ENCODE results near the gene B3GNT5. TPM values are rescaled to one million over a fixed set of nuclear protein-coding genes. Genes with fewer than 3 reads are reported as not detected.

B3GNT5 gene
- total RNA-seq, 1 experiment from 2014 or later: 25.3 TPM

- intact Hi-C loops (cut with micrococcal nuclease; ENCODE audit: unreplicated experiment): no loop called here
- no peak for TF ChIP-seq EZH2 (IDR thresholded peaks at IDR 0.05; ENCODE audit: borderline replicate concordance, low read depth, low read length, poor library complexity, severe bottlenecking)
- no peak for TF ChIP-seq CTCF (conservative IDR thresholded peaks at IDR 0.05; ENCODE audit: low read depth, low read length)
- ChIA-PET CTCF (no interaction called here), POLR2A (ENCODE audit: low non-redundant PET) (no interaction called here)
- H3K4me3 ChIP-seq (ENCODE audit: low read depth, low read length, poor library complexity, severe bottlenecking): no peak overlapping the region
- H3K4me1 ChIP-seq (ENCODE audit: insufficient read depth, low read length, poor library complexity, severe bottlenecking): peaks cover 1% of the 10 kb centered on the region
- no peaks in the 10 kb centered on the region for H3K36me3 ChIP-seq (ENCODE audit: insufficient read depth, low read length, poor library complexity, severe bottlenecking)
- peaks cover 8% of the 10 kb centered on the region for H3K9me3 ChIP-seq (ENCODE audit: low read depth, low read length, poor library complexity, severe bottlenecking)
- no peak for DNase-seq (ENCODE audit: low spot score)
- H3K27ac ChIP-seq (ENCODE audit: low read depth, low read length, poor library complexity, severe bottlenecking): no peak overlapping the region
- BruUV-seq (replicated peaks): no TSS peak
- H3K27me3 ChIP-seq (replicated peaks; ENCODE audit: insufficient read depth, low read depth, low read length, poor library complexity): no peaks in the 10 kb centered on the region
Observed at GRCh38 chr3:183244219-183244618, 8.8 kb upstream of the B3GNT5 start.

- no peak overlapping the region for H3K27ac ChIP-seq (ENCODE audit: low read depth, low read length, poor library complexity, severe bottlenecking)
- H3K9me3 ChIP-seq (ENCODE audit: low read depth, low read length, poor library complexity, severe bottlenecking): peaks cover 8% of the 10 kb centered on the region
- intact Hi-C loops (cut with micrococcal nuclease; ENCODE audit: unreplicated experiment): no loop called here
- H3K4me1 ChIP-seq (ENCODE audit: insufficient read depth, low read length, poor library complexity, severe bottlenecking): peaks cover 5% of the 10 kb centered on the region
- no peak for DNase-seq (ENCODE audit: low spot score)
- ChIA-PET POLR2A (ENCODE audit: low non-redundant PET) (no interaction called here), CTCF (no interaction called here)
- no TSS peak for BruUV-seq (replicated peaks)
- no peaks in the 10 kb centered on the region for H3K36me3 ChIP-seq (ENCODE audit: insufficient read depth, low read length, poor library complexity, severe bottlenecking)
- H3K4me3 ChIP-seq (ENCODE audit: low read depth, low read length, poor library complexity, severe bottlenecking): no peak overlapping the region
- no peaks in the 10 kb centered on the region for H3K27me3 ChIP-seq (replicated peaks; ENCODE audit: insufficient read depth, low read depth, low read length, poor library complexity)
- TF ChIP-seq EZH2 (IDR thresholded peaks at IDR 0.05; ENCODE audit: borderline replicate concordance, low read depth, low read length, poor library complexity, severe bottlenecking): no peak
- no peak for TF ChIP-seq CTCF (conservative IDR thresholded peaks at IDR 0.05; ENCODE audit: low read depth, low read length)
Observed at GRCh38 chr3:183244981-183245476, 8.0 kb upstream of the B3GNT5 start.

DNA sequence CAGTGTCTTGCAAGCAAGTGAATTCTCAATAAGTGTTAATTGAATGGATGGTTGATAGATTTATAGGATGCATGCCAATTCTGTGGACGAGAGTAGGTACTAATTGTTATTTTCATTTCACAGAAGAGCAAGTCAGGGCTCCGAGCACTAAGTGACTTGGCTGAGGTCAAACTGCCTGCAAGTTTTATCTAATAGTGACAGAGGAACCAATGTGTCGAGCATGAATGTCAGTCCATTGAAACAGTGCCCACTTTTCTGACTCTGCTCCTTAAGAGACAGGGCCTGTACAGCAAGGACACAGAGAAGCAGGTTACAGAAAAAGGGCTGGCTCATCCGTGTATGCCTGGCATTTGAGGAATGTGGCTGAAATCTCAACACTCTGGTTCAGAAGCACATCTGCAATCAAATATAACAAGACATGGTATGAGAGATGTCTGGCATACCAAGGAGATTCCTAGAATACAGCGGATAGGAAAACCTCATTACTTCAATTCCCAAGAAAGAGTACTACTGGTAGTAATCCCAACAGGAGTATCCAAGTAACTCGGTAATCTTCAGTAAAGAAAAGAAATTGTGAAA is 6.0 kb upstream of the B3GNT5 start:
- Histone ChIP-seq H3K36me3 (ENCODE audit: insufficient read depth, low read length, poor library complexity, severe bottlenecking) (no peaks in the 10 kb centered on the region), H3K27me3 (replicated peaks; ENCODE audit: insufficient read depth, low read depth, low read length, poor library complexity) (no peaks in the 10 kb centered on the region), H3K4me3 (ENCODE audit: low read depth, low read length, poor library complexity, severe bottlenecking) (no peak overlapping the region), H3K4me1 (ENCODE audit: insufficient read depth, low read length, poor library complexity, severe bottlenecking) (peaks cover 5% of the 10 kb centered on the region), H3K27ac (ENCODE audit: low read depth, low read length, poor library complexity, severe bottlenecking) (no peak overlapping the region), H3K9me3 (ENCODE audit: low read depth, low read length, poor library complexity, severe bottlenecking) (peaks cover 8% of the 10 kb centered on the region)
- no TSS peak for BruUV-seq (replicated peaks)
- TF ChIP-seq EZH2 (IDR thresholded peaks at IDR 0.05; ENCODE audit: borderline replicate concordance, low read depth, low read length, poor library complexity, severe bottlenecking): no peak
- TF ChIP-seq CTCF (conservative IDR thresholded peaks at IDR 0.05; ENCODE audit: low read depth, low read length): no peak
- intact Hi-C loops (cut with micrococcal nuclease; ENCODE audit: unreplicated experiment): no loop called here
- no peak for DNase-seq (ENCODE audit: low spot score)
- ChIA-PET POLR2A (ENCODE audit: low non-redundant PET) (no interaction called here), CTCF (no interaction called here)
